Mesenchymal stem cell (in vitro differentiated cells and primary cell): ENCODE results near the gene RFX1.
A peak's percentile ranks its signal among the peaks of the same experiment; 100 is the strongest.

Experiments
- DNase-seq: peaks from one replicate; pipeline ENCODE4 v3.0.0-alpha.2; 2013
- H2AFZ ChIP-seq: one replicate; pipeline ENCODE4 v1.6.1; 2013; ENCODE audit warnings: low read depth, mild to moderate bottlenecking, control low read depth, inconsistent platforms, low read length, moderate library complexity
- H2AK5ac ChIP-seq: 2 replicates; pipeline ENCODE4 v1.6.1; 2013; ENCODE audit warnings: low read length, moderate library complexity, mild to moderate bottlenecking, inconsistent platforms; ENCODE audit not compliant: severe bottlenecking
- H2BK120ac ChIP-seq: one replicate; pipeline ENCODE4 v1.6.1; 2013; ENCODE audit warnings: low read depth, mild to moderate bottlenecking, inconsistent platforms, low read length, moderate library complexity
- H2BK12ac ChIP-seq, 2 experiments: one replicate each; pipeline ENCODE4 v1.6.1; 2013; ENCODE audit warnings: inconsistent platforms in 2 of 2, low read length in 2 of 2, mild to moderate bottlenecking in 2 of 2, moderate library complexity in 2 of 2, control low read depth in 1 of 2
- H2BK15ac ChIP-seq: one replicate; pipeline ENCODE4 v1.6.1; 2013; ENCODE audit warnings: mild to moderate bottlenecking, low read depth, inconsistent platforms; ENCODE audit not compliant: poor library complexity, severe bottlenecking
- H2BK5ac ChIP-seq: 2 replicates; pipeline ENCODE4 v1.6.1; 2013; ENCODE audit warnings: low read depth, mild to moderate bottlenecking, low read length, control low read depth, inconsistent platforms; ENCODE audit not compliant: poor library complexity, severe bottlenecking
- H3K14ac ChIP-seq, 2 experiments: one replicate each; pipeline ENCODE4 v1.6.1; 2013; ENCODE audit warnings: inconsistent platforms in 2 of 2, low read length in 2 of 2, control low read depth in 1 of 2, mild to moderate bottlenecking in 1 of 2, moderate library complexity in 1 of 2
- H3K18ac ChIP-seq, 2 experiments: one replicate each; pipeline ENCODE4 v1.6.1; 2013; ENCODE audit warnings: inconsistent platforms in 2 of 2, low read length in 2 of 2, control low read depth in 1 of 2, low read depth in 1 of 2, mild to moderate bottlenecking in 1 of 2
- H3K23ac ChIP-seq, 2 experiments: one replicate each; pipeline ENCODE4 v1.6.1; 2013; ENCODE audit warnings: inconsistent platforms in 2 of 2, low read length in 2 of 2, mild to moderate bottlenecking in 2 of 2, moderate library complexity in 2 of 2, control low read depth in 1 of 2
- H3K27ac ChIP-seq: 2 replicates; pipeline ENCODE4 v1.5.1; 2013; ENCODE audit warnings: mild to moderate bottlenecking, moderate library complexity, low read length, control low read depth, inconsistent platforms; ENCODE audit not compliant: poor library complexity, severe bottlenecking
- H3K27me3 ChIP-seq, 2 experiments: 2 replicates each; pipeline versions ENCODE4 v1.6.1 to v1.7.0; 2013; ENCODE audit warnings: low read length in 2 of 2, mild to moderate bottlenecking in 2 of 2, moderate library complexity in 2 of 2, control low read depth in 1 of 2, inconsistent platforms in 1 of 2; ENCODE audit not compliant: control insufficient read depth in 1 of 2, insufficient read depth in 1 of 2
- H3K36me3 ChIP-seq, 2 experiments: 2 replicates each; pipeline versions ENCODE4 v1.6.1 to v1.7.0; 2013; ENCODE audit warnings: low read length in 2 of 2, control low read depth in 1 of 2, inconsistent platforms in 1 of 2, low read depth in 1 of 2, mild to moderate bottlenecking in 1 of 2; ENCODE audit not compliant: insufficient read depth in 2 of 2, control insufficient read depth in 1 of 2
- H3K4ac ChIP-seq, 2 experiments: one replicate each; pipeline ENCODE4 v1.6.1; 2013; ENCODE audit warnings: inconsistent platforms in 2 of 2, low read length in 2 of 2, mild to moderate bottlenecking in 2 of 2, moderate library complexity in 2 of 2, control low read depth in 1 of 2, low read depth in 1 of 2
- H3K4me1 ChIP-seq: 2 replicates; pipeline ENCODE4 v1.6.1; 2013; ENCODE audit warnings: low read depth, low read length, control low read depth; ENCODE audit not compliant: control insufficient read depth, insufficient read depth
- H3K4me2 ChIP-seq: 2 replicates; pipeline ENCODE4 v1.6.1; 2013; ENCODE audit warnings: low read length, mild to moderate bottlenecking, inconsistent platforms; ENCODE audit not compliant: poor library complexity, severe bottlenecking
- H3K4me3 ChIP-seq, 2 experiments: 2 replicates each; pipeline versions ENCODE4 v1.5.1 to v1.7.0; 2013; ENCODE audit warnings: low read length in 2 of 2, mild to moderate bottlenecking in 2 of 2, control low read depth in 1 of 2, low read depth in 1 of 2; ENCODE audit not compliant: insufficient read depth in 1 of 2
- H3K79me1 ChIP-seq: replicated peaks from 2 replicates; pipeline ENCODE4 v1.6.1; 2013; ENCODE audit warnings: mild to moderate bottlenecking, control low read depth, low read length, inconsistent platforms; ENCODE audit not compliant: poor library complexity, severe bottlenecking
- H3K9ac ChIP-seq: 2 replicates; pipeline ENCODE4 v1.7.0; 2013; ENCODE audit warnings: mild to moderate bottlenecking, low read length, moderate library complexity
- H3K9me3 ChIP-seq: 2 replicates; pipeline ENCODE4 v1.7.0; 2013; ENCODE audit warnings: mild to moderate bottlenecking, low read length; ENCODE audit not compliant: control insufficient read depth
- H4K8ac ChIP-seq: one replicate; pipeline ENCODE4 v1.6.1; 2013; ENCODE audit warnings: inconsistent platforms, mild to moderate bottlenecking, low read length, moderate library complexity
- H4K91ac ChIP-seq: one replicate; pipeline ENCODE4 v1.6.1; 2013; ENCODE audit warnings: mild to moderate bottlenecking, low read length, inconsistent platforms
- WGBS: methylation state at CpG from one replicate; pipeline ENCODE4 v1.1.7; 2013; ENCODE audit warnings: mixed read lengths; 5-methylcytosine and 5-hydroxymethylcytosine counted together

RFX1 gene

DNA sequence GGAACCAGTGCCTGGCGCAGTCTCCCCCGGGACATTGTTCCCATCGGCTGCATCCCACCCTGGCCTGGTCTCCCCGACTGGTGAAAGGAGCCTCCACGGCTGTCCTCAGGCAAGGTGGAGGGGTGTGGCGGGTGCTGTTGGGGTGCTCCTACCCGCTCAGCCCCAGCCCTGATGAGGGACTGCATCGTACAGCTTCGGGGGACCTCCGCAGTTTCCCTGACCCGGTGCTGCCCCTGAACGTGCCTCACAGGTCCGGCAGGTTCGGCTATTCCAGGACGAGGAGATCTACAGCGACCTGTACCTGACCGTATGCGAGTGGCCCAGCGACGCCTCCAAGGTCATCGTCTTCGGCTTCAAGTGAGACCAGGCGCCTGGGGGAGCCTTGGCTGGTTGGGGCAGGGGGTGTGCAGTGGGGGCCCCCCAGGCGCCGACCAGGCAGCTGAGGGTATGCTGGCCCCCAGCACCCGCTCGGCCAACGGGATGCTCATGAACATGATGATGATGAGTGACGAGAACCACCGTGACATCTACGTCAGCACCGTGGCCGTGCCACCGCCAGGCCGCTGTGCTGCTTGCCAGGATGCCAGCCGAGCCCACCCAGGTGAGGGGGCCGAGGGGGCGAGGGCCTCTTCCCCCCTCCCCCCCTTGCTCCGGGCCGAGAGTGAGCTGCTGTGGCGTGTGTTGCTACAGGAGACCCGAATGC is 50.3 kb downstream of the RFX1 start:
- no peak overlapping the region for H3K14ac ChIP-seq
- H3K27ac ChIP-seq: no peak overlapping the region
- H3K36me3 ChIP-seq: peaks cover 55 to 66% of the 10 kb centered on the region in 2 experiments
- no peak overlapping the region for H2BK5ac ChIP-seq
- H2AK5ac ChIP-seq: no peak overlapping the region
- DNase-seq: no peak
- WGBS: 97% methylated on average over 41 of the region's 42 CpGs
- H2BK12ac ChIP-seq: no peak overlapping the region
- H3K4ac ChIP-seq: no peak overlapping the region
- no peak overlapping the region for H3K23ac ChIP-seq
- no peak overlapping the region for H3K4me2 ChIP-seq
- no peaks in the 10 kb centered on the region for H3K27me3 ChIP-seq
- no peak overlapping the region for H2BK120ac ChIP-seq
- H3K9ac ChIP-seq: no peak overlapping the region
- H3K9me3 ChIP-seq: no peaks in the 10 kb centered on the region
- no peak overlapping the region for H2AFZ ChIP-seq
- H3K79me1 ChIP-seq: peaks cover 44% of the 10 kb centered on the region
- no peak overlapping the region for H3K4me3 ChIP-seq
- H3K4me1 ChIP-seq: peaks cover 19% of the 10 kb centered on the region
- H3K18ac ChIP-seq: no peak overlapping the region
- no peak overlapping the region for H2BK15ac ChIP-seq
- H4K91ac ChIP-seq: no peak overlapping the region
- no peak overlapping the region for H4K8ac ChIP-seq

DNA sequence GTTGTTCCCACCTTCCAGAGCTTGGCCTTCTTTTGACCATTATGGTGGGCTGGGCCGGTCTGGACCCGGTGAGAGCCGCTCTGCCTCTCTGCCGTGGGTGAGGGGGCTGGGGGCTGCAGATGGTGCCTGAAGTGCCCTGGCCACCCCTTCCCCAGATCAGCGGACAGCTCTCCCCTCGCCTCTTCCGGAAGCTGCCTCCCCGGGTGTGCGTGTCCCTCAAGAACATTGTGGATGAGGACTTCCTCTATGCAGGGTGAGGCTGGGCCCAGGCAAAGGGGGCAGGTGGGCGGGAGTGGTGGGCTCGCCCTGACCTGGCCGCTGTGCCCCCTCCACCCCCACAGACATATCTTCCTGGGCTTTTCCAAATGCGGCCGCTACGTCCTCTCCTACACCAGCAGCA is 51.9 kb downstream of the RFX1 start:
- no peaks in the 10 kb centered on the region for H3K9me3 ChIP-seq
- 98% methylated on average over 10 of the region's 15 CpGs for WGBS
- no peak overlapping the region for H3K4me2 ChIP-seq
- H3K4me3 ChIP-seq: no peak overlapping the region
- peaks cover 16% of the 10 kb centered on the region for H3K4me1 ChIP-seq
- H4K91ac ChIP-seq: no peak overlapping the region
- no peak overlapping the region for H3K4ac ChIP-seq
- H2AK5ac ChIP-seq: no peak overlapping the region
- H3K36me3 ChIP-seq: peaks cover 42 to 49% of the 10 kb centered on the region in 2 experiments
- no peak overlapping the region for H2AFZ ChIP-seq
- DNase-seq: no peak
- no peak overlapping the region for H3K23ac ChIP-seq
- H2BK15ac ChIP-seq: no peak overlapping the region
- H3K14ac ChIP-seq: no peak overlapping the region
- no peak overlapping the region for H3K27ac ChIP-seq
- H3K9ac ChIP-seq: no peak overlapping the region
- peaks cover 39% of the 10 kb centered on the region for H3K79me1 ChIP-seq
- H2BK5ac ChIP-seq: no peak overlapping the region
- H3K27me3 ChIP-seq: no peaks in the 10 kb centered on the region
- H4K8ac ChIP-seq: no peak overlapping the region
- no peak overlapping the region for H2BK12ac ChIP-seq
- no peak overlapping the region for H3K18ac ChIP-seq
- H2BK120ac ChIP-seq: no peak overlapping the region

DNA sequence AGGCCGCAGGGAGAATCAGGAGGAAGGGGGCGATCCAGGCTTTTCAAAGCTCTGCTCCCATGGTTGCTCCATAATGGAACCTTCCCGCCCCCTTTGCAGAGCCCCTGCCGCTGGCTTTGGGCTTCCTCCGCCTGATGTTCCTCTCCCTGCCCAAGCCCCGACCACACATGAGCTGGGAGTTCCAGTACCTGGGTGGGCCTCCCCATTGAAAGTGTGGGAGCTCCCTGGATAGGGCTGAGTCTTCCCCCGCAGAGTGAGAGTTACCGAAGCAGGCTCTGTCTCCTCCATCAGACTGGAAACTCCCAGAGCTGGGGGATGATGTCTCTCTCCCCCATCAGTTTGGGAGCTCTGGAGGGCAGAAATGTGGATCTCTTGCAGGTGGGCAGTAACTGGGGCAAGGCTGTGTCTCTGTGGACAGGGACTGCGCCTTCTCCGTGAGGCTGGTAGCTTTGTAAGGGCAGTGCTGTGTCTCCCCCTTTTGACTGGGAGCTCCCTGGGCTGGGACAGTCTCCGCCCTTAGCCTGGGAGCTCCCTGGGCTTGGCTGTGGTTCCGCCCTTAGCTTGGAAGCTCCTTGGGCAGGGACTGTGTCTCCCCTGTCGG is 53.1 kb downstream of the RFX1 start:
- H3K9ac ChIP-seq: peak overlapping the region; percentile 89
- H2AK5ac ChIP-seq: peak overlapping the region; percentile 34
- H3K4me1 ChIP-seq: peaks cover 16% of the 10 kb centered on the region
- H2AFZ ChIP-seq: no peak overlapping the region
- no peak overlapping the region for H2BK15ac ChIP-seq
- H2BK120ac ChIP-seq: no peak overlapping the region
- H2BK5ac ChIP-seq: no peak overlapping the region
- H3K4me2 ChIP-seq: peak overlapping the region; percentile 75
- H3K27ac ChIP-seq: no peak overlapping the region
- peak overlapping the region; percentile 34 for H4K91ac ChIP-seq
- no peak overlapping the region for H2BK12ac ChIP-seq
- peaks cover 31% of the 10 kb centered on the region for H3K79me1 ChIP-seq
- peak overlapping the region in 1 of 2 experiments; percentile 72 for H3K14ac ChIP-seq
- peak overlapping the region; percentile 97 to 98 for H3K4me3 ChIP-seq
- H3K36me3 ChIP-seq: peaks cover 34 to 38% of the 10 kb centered on the region in 2 experiments
- no peak overlapping the region for H4K8ac ChIP-seq
- H3K9me3 ChIP-seq: no peaks in the 10 kb centered on the region
- no peaks in the 10 kb centered on the region for H3K27me3 ChIP-seq
- peak overlapping the region in 1 of 2 experiments; percentile 65 for H3K4ac ChIP-seq
- H3K18ac ChIP-seq: peak overlapping the region; percentile 73 to 83
- 21% methylated on average over 11 of the region's 13 CpGs for WGBS
- peak overlapping the region in 1 of 2 experiments; percentile 75 for H3K23ac ChIP-seq
- DNase-seq: peak; percentile 63

DNA sequence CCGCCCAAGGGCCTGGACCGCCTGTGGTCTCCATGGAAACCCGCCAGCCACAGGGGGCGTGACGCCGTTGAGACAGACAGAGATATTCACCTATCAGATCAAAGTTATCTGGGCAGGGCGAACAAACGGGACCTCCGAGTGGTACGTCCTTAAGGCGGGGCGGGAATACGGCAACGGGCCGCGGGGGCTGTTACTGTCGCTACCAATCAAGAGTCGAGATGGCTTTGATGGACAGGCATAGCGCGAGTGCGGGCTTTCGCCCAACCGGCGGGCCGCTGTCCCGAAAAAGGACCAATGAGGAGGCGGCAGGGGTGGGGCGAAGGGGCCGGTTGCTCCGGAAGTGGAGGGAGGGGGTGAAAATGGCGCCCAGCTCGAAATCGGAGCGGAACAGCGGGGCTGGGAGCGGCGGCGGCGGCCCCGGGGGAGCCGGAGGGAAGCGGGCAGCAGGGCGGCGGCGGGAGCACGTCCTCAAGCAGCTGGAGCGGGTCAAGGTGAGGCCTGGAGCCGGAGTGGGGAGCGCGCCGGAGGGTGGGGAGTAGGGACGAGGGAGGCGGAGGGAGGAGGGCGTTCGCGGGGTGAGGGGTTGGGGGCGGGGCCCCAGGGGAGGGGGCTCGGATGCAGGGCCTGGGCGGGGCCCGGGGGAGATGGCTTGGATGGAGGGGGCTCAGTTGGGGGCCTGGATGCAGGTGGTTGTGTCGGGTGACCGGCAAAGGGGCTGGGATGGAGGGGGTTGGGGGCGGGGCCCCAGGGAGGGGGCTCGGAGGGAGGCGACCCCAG is 53.8 kb downstream of the RFX1 start, which contains the start of gene DCAF15:
DCAF15 (plus strand) TSS at position 356 of the 777 bp plus-strand sequence; CDS start at position 360, 4 bp downstream.
- Histone ChIP-seq H4K91ac (peak within 1 kb of the TSS; percentile 95), H2AFZ (peak within 1 kb of the TSS; percentile 88), H3K23ac (peak within 1 kb of the TSS in 1 of 2 experiments; percentile 75), H2AK5ac (peak within 1 kb of the TSS; percentile 34), H3K4me3 (peak within 1 kb of the TSS; percentile 97 to 98), H2BK120ac (peak within 1 kb of the TSS; percentile 75), H3K4me2 (peak within 1 kb of the TSS; percentile 95), H3K9ac (peak within 1 kb of the TSS; percentile 89), H3K79me1 (peaks cover 28% of the 10 kb centered on the region), H3K18ac (peak within 1 kb of the TSS; percentile 97 to 98), H3K14ac (peak within 1 kb of the TSS in 1 of 2 experiments; percentile 98), H3K9me3 (no peaks in the 10 kb centered on the region), H3K27ac (no peak within 1 kb of the TSS), H2BK15ac (peak within 1 kb of the TSS; percentile 98), H2BK5ac (peak within 1 kb of the TSS; percentile 96), H3K27me3 (no peaks in the 10 kb centered on the region), H3K36me3 (peaks cover 27 to 33% of the 10 kb centered on the region in 2 experiments), H4K8ac (peak within 1 kb of the TSS; percentile 94), H3K4me1 (peaks cover 16% of the 10 kb centered on the region), H3K4ac (peak within 1 kb of the TSS; percentile 94 to 97), H2BK12ac (peak within 1 kb of the TSS in 1 of 2 experiments; percentile 93)
- peak; percentile 100 for DNase-seq
- 2% methylated on average over 52 of the region's 65 CpGs for WGBS
